Measurements from ENCODE around the gene SLC44A5.
"Not testable (repeated sequence)": the region's sequence is repeated elsewhere in the genome, so short reads cannot be mapped to it uniquely, and the experiment has no call there.

The SLC44A5 gene

DNA sequence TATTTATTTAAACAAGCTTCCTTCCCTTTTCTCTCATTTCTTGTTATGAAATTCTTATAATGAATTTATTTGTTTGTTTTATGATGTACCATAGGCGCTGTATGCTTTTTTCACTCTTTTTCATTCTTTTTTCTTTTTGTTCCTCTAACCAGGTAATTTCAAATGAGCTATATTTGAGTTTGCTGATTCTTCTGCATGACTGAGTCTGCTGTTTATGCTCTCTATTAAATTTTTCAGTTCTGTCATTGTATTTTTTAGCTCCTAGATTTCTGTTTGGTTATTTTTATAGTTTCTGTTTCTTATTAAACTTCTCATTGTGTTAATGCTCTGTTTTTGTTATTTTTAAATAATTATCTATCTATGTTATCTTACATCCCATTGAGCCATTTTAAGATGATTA is 244.3 kb downstream of the SLC44A5 start:
- DNase-seq (ENCODE audit: low read depth) = no peak

GRCh38 chr1:75361260-75361659 is 249.7 kb downstream of the SLC44A5 start:
- no peak for DNase-seq (ENCODE audit: low read depth)

- DNase-seq (ENCODE audit: low read depth) = not testable (repeated sequence)
Measured at GRCh38 chr1:75354267-75354666, 256.6 kb downstream of the SLC44A5 start.

DNA sequence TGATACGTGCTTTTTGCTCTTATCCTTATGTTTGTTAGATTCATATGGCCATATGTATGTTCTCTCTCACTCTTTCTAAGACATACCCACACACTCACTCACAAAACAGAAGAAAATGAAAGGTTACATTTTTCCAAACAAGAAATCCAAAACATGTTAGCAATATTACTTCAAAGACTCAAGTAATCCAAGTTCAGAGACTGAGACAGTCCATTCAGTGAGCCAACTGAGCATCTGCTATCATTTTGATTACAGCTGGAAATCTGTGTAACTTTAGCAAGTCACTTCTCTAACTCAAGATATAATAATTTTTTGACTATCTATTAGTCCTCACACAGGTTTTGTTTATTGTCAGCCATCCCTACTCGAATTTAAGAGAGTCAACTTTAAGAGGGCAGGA is 257.9 kb downstream of the SLC44A5 start:
- DNase-seq (ENCODE audit: low read depth) = no peak

DNA sequence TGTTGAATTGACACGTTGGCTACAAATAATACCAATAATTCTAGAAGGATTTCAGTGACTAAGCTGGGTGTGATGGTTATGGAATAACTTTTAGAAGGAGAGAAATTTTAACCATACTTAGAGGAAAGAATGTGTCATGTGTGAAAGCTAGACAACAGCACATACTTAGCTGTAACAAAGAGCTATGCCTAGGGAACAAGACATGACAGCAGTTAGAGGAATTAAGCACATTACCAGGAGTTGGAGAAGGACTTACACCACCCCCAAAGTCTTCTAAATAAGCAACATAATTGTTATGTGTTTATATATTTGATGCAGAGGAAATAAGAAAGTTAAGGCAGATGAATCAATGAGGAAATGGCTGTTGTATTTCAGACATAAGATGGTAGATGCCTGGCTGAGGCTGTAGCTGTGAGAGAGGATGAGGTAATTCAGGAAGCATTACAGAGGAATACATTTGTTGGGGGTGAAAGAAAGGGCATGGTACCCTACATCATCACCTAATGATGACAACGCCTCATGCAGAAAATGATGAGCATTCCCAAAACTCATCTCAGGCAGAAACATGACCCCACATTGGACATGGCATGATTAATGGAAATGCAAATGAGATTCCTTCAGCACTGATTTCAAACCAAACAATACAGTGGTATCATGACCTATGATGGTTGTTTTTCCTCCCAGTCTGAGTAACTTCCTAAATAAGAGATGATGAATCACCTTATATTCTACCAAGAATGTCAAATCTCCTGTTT is 265.2 kb downstream of the SLC44A5 start:
- DNase-seq (ENCODE audit: low read depth) = no peak

GRCh38 chr1:75342786-75343185 is 268.1 kb downstream of the SLC44A5 start:
- DNase-seq (ENCODE audit: low read depth) = no peak

DNA sequence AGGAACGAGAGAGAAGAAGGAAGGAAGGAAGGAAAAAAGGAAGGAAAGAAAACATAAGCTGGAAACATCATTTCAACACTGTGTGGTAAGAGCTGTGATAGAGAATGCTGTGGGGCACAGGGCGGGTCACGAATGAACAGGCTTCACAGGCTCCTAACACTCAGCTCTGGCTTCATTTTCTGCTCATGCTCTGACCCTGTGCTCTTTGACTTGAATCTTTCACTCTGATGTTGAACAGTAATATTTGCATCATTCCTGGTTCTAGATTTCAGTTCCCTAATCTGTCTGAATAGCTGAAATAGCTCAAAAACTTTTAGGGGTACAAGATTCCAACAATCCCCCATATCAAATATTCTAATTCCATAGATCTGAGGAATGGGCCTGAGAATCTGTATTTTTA is 269.4 kb downstream of the SLC44A5 start:
- no peak for DNase-seq (ENCODE audit: low read depth)

- no peak for DNase-seq (ENCODE audit: low read depth)
Measured at GRCh38 chr1:75338616-75339483, 272.1 kb downstream of the SLC44A5 start.

- no peak for DNase-seq (ENCODE audit: low read depth)
Measured at GRCh38 chr1:75334876-75335389, 276.0 kb downstream of the SLC44A5 start.

DNA sequence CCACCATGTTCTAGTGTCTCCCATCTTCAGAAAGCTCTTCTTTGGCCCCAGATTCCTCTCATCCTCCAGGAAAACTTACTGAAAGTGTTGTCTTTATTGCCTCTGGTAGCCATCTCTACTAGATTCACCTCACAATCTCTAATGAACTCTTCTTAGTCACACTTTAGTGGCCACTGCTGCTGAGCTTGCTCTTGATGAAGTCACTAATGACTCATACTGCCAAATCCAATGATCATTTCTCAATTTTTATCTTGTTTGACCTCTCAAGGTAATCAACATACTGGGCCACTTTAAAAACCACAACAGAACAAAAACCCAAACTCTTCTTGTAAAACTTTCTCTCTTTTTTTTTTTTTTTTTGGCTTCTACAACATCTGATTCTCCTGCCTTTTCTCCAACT is 280.3 kb downstream of the SLC44A5 start:
- DNase-seq (ENCODE audit: low read depth) = no peak

DNA sequence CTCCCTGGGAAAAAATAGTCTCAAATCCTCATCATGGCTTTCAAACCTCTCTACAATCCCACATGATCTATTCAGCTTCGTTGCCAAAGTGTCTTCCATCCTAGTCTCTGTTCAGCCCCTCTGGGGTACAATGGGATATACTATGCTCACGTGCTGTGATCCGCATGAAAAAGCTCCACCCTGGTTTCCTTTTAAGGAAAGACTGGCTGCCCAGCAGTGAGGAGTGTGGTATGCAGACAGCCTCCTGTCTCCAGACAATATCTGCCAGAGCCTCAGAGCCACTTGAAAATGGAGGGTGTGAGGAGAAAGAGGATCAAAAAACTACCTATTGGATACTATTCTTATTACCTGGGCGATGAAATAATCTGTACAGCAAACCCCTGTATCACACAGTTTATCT is 282.2 kb downstream of the SLC44A5 start:
- no peak for DNase-seq (ENCODE audit: low read depth)

- DNase-seq (ENCODE audit: low read depth) = no peak
Measured at GRCh38 chr1:75327395-75327794, 283.5 kb downstream of the SLC44A5 start.

DNA sequence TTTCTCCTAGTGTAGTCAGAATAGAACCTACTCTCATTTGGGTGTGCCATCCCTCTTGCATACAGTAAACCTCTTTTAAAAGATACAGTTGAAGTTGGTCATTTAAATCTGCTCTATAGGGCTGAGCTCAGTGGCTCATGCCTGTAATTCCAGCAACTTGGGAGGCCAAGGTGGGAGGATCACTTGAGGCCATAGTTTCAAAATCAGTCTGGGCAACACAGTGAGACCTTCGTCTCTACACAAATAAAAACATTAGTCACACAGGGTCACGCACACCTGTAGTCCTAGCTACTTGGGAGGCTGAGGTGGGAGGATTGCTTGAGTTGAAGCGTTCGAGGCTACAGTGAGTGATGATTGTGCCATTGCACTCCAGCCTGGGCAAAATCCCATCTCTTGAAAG is 292.9 kb downstream of the SLC44A5 start:
- no peak for DNase-seq (ENCODE audit: low read depth)

DNA sequence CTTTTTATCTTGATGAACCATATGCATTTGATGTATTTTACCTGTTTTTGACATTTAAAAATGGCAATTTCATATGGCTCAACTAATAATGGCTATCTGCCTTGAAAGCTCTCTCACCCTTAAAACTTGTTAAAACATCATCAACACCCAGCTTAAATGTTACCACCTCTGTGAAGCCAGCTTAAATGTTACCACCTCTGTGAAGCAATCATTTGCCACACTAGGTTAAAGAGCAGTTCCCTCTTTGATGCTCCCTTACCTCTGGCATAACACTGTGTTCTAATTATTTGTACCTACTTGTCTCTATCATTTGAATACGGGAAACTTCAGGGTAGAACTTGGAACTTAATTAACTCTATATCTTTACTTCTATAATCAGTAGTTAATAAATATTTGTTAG is 294.7 kb downstream of the SLC44A5 start:
- no peak for DNase-seq (ENCODE audit: low read depth)

- no peak for DNase-seq (ENCODE audit: low read depth)
Measured at GRCh38 chr1:75312620-75313019, 298.3 kb downstream of the SLC44A5 start.

- DNase-seq (ENCODE audit: low read depth) = no peak
Measured at GRCh38 chr1:75310067-75310466, 300.8 kb downstream of the SLC44A5 start.

GRCh38 chr1:75308365-75308764 is 302.5 kb downstream of the SLC44A5 start:
- no peak for DNase-seq (ENCODE audit: low read depth)

DNA sequence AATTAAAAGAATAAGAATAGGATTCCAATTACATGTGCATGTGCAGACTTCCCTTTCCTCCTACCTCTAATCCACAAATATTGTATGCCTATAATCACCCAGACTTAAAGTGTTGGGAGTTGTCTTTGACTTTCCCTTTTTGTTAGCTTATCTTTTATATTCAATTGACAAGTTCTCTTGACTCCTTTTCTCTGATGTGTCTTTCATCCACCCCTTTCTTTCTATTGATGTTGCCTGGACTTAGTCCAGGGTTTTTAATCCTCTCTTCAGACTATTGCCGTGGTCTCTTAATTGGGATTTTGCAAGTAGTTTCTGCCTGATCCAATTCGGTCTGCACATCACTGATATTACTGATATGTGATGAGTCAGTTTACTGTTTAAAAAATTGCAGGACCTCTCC is 305.9 kb downstream of the SLC44A5 start:
- no peak for DNase-seq (ENCODE audit: low read depth)

GRCh38 chr1:75293270-75293669 is 317.6 kb downstream of the SLC44A5 start:
- no peak for DNase-seq (ENCODE audit: low read depth)

DNA sequence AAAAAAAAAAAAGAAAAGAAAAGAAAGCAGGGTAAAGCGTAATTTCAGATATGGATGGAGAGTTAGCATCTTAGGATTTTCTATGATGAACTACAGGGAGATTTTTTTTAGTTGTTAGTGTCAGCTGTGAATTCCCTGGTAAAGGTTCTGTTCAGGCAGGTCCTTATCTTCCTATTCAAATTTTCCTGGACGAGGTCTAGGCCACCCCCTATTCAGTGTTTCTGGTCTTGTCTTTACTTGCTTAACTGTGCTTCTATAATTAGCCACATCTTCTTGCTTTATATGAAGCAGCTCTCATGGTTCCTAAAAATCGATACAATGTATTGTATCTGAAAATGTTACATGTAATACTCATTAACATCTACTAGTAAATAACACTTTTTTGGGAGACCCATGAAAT is 318.9 kb downstream of the SLC44A5 start:
- no peak for DNase-seq (ENCODE audit: low read depth)

GRCh38 chr1:75276385-75276784 is 334.5 kb downstream of the SLC44A5 start:
- no peak for DNase-seq (ENCODE audit: low read depth)

DNA sequence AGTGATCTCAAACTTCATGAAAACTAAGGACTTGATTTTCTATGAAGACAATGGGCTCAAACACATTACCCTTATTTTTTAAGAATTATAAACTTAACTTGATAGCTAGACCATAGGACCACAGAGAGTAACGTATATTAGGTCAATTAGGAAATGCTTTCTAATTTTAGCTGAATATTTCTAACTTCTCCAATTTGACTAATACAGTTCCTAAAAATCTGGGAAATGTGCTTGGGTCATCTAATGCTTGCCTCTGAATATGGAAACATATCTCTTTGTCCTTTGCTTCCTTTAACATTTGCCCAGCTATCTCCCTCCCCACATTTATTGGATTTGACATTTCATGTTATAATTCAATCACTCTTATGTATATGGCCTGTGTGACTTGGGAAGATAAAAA is 335.3 kb downstream of the SLC44A5 start:
- DNase-seq (ENCODE audit: low read depth) = no peak

GRCh38 chr1:75274920-75275506 is 335.9 kb downstream of the SLC44A5 start:
- DNase-seq (ENCODE audit: low read depth) = no peak

All from activated T-helper 9 cell treated with anti-CD3 and anti-CD28 coated beads, Interleukin-2, amount 50 U/mL, for 16 hours (primary cell).